ENCODE measurements around the gene CAPZA1.

- TF ChIP-seq, protein P1, sequence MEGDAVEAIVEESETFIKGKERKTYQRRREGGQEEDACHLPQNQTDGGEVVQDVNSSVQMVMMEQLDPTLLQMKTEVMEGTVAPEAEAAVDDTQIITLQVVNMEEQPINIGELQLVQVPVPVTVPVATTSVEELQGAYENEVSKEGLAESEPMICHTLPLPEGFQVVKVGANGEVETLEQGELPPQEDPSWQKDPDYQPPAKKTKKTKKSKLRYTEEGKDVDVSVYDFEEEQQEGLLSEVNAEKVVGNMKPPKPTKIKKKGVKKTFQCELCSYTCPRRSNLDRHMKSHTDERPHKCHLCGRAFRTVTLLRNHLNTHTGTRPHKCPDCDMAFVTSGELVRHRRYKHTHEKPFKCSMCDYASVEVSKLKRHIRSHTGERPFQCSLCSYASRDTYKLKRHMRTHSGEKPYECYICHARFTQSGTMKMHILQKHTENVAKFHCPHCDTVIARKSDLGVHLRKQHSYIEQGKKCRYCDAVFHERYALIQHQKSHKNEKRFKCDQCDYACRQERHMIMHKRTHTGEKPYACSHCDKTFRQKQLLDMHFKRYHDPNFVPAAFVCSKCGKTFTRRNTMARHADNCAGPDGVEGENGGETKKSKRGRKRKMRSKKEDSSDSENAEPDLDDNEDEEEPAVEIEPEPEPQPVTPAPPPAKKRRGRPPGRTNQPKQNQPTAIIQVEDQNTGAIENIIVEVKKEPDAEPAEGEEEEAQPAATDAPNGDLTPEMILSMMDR (IDR thresholded peaks at IDR 0.05; ENCODE audit: low read depth, low read length): no peak
- TF ChIP-seq POLR2A (IDR thresholded peaks at IDR 0.05; ENCODE audit: extremely low read depth, insufficient read length): no peak
- TF ChIP-seq, protein P2, sequence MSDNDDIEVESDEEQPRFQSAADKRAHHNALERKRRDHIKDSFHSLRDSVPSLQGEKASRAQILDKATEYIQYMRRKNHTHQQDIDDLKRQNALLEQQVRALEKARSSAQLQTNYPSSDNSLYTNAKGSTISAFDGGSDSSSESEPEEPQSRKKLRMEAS (IDR thresholded peaks at IDR 0.05; ENCODE audit: low read depth, low read length): no peak
- no peak for TF ChIP-seq MYC (IDR thresholded peaks at IDR 0.05; ENCODE audit: low read depth, low read length)
Measured at GRCh38 chr1:112603541-112603940, 16.1 kb upstream of the CAPZA1 start.
